LNCaP clone FGC (cell line): ENCODE measurements around the gene RPRD1A.

Experiments
- DNase-seq: peaks from one replicate; pipeline ENCODE4 v3.0.0-alpha.2; 2011; ENCODE audit warnings: low read depth
- H3K4me3 ChIP-seq: 2 replicates; pipeline ENCODE4 v1.5.1; 2011; ENCODE audit warnings: mild to moderate bottlenecking, low read depth, low read length, control low read depth
- CTCF ChIP-seq: IDR thresholded peaks from 2 replicates; pipeline ENCODE4 v1.5.1; 2012; ENCODE audit warnings: mild to moderate bottlenecking; ENCODE audit not compliant: control insufficient read depth, insufficient read depth; ENCODE audit errors: extremely low read depth

RPRD1A gene

GRCh38 chr18:36108601-36109000 is 41.2 kb upstream of the RPRD1A start:
- TF ChIP-seq CTCF, result no peak
- peak overlapping the region; percentile 39; the same call in 1 of the 2 replicates for H3K4me3 ChIP-seq
- peak; percentile 77 for DNase-seq

GRCh38 chr18:36108196-36108595 is 40.8 kb upstream of the RPRD1A start:
- DNase-seq, result no peak
- no peak for TF ChIP-seq CTCF
- H3K4me3 ChIP-seq, result no peak overlapping the region

- TF ChIP-seq CTCF, result no peak
- H3K4me3 ChIP-seq, result no peak overlapping the region
- no peak for DNase-seq
Observed at GRCh38 chr18:36107477-36107876, 40.1 kb upstream of the RPRD1A start.

- H3K4me3 ChIP-seq, result no peak overlapping the region
- DNase-seq, result no peak
- TF ChIP-seq CTCF, result no peak
Observed at GRCh38 chr18:36104749-36105148, 37.4 kb upstream of the RPRD1A start.

- TF ChIP-seq CTCF, result no peak
- no peak overlapping the region for H3K4me3 ChIP-seq
- DNase-seq, result no peak
Observed at GRCh38 chr18:36101943-36102342, 34.6 kb upstream of the RPRD1A start.

- no peak for TF ChIP-seq CTCF
- DNase-seq, result no peak
- H3K4me3 ChIP-seq, result no peak overlapping the region
Observed at GRCh38 chr18:36099311-36099710, 32.0 kb upstream of the RPRD1A start.

- no peak overlapping the region for H3K4me3 ChIP-seq
- TF ChIP-seq CTCF, result no peak
- DNase-seq, result peak; percentile 99
Observed at GRCh38 chr18:36096955-36097354, 29.6 kb upstream of the RPRD1A start.
